ENCODE measurements around the gene SRF. TPM values are rescaled to one million over a fixed set of nuclear protein-coding genes. Genes with fewer than 3 reads are reported as not detected.

SRF gene
- total and polyA plus RNA-seq, 2 experiments from 2014 or later, result 7.4 to 22.0 TPM

GRCh38 chr6:43142101-43142500 lies 29.0 kb upstream of the SRF start:
- peak overlapping the region; percentile 83 for H3K27ac ChIP-seq
- no peak for TF ChIP-seq EZH2 (IDR thresholded peaks at IDR 0.05; ENCODE audit: borderline replicate concordance)
- H3K4me1 ChIP-seq (ENCODE audit: insufficient read depth), result peaks cover 10% of the 10 kb centered on the region
- H3K79me2 ChIP-seq, result no peaks in the 10 kb centered on the region
- no peaks in the 10 kb centered on the region for H3K9me3 ChIP-seq (ENCODE audit: low read depth)
- H4K20me1 ChIP-seq (ENCODE audit: insufficient read depth, poor library complexity, severe bottlenecking), result no peaks in the 10 kb centered on the region
- H3K27me3 ChIP-seq, result no peaks in the 10 kb centered on the region
- WGBS (ENCODE audit: low lambda C conversion rate, missing lambda C conversion rate), result 87% methylated on average over 14 of the region's 14 CpGs
- H3K9me2 ChIP-seq (replicated peaks; ENCODE audit: insufficient read depth), result no peaks in the 10 kb centered on the region
- no peak overlapping the region for H3K4me3 ChIP-seq
- no peak for DNase-seq (ENCODE audit: low spot score)
- no peaks in the 10 kb centered on the region for H3K36me3 ChIP-seq (replicated peaks; ENCODE audit: insufficient read depth, low read depth)
- no peak overlapping the region for H2AFZ ChIP-seq
- H3K4me2 ChIP-seq, result no peak overlapping the region

- Histone ChIP-seq H2AFZ (no peak overlapping the region), H4K20me1 (ENCODE audit: insufficient read depth, poor library complexity, severe bottlenecking) (no peaks in the 10 kb centered on the region), H3K27ac (peak overlapping the region; percentile 83), H3K4me1 (ENCODE audit: insufficient read depth) (peaks cover 10% of the 10 kb centered on the region), H3K27me3 (no peaks in the 10 kb centered on the region), H3K36me3 (replicated peaks; ENCODE audit: insufficient read depth, low read depth) (no peaks in the 10 kb centered on the region), H3K9me3 (ENCODE audit: low read depth) (no peaks in the 10 kb centered on the region), H3K4me2 (peak overlapping the region; percentile 67), H3K79me2 (no peaks in the 10 kb centered on the region), H3K4me3 (no peak overlapping the region), H3K9me2 (replicated peaks; ENCODE audit: insufficient read depth) (no peaks in the 10 kb centered on the region)
- TF ChIP-seq CTCF (IDR thresholded peaks at IDR 0.05; ENCODE audit: poor library complexity) (peak; percentile 98), EZH2phosphoT487 (IDR thresholded peaks at IDR 0.05; ENCODE audit: low read depth, severe bottlenecking, unreplicated experiment) (no peak), EZH2 (IDR thresholded peaks at IDR 0.05; ENCODE audit: borderline replicate concordance) (no peak)
- 8% methylated on average over 24 of the region's 25 CpGs for WGBS (ENCODE audit: low lambda C conversion rate, missing lambda C conversion rate)
- peak; percentile 96 for DNase-seq (ENCODE audit: low spot score)
Observed at GRCh38 chr6:43143235-43144128, 27.6 kb upstream of the SRF start.

- Histone ChIP-seq H2AFZ (no peak overlapping the region), H3K27ac (no peak overlapping the region), H3K27me3 (no peaks in the 10 kb centered on the region), H3K79me2 (no peaks in the 10 kb centered on the region), H3K4me3 (no peak overlapping the region), H4K20me1 (ENCODE audit: insufficient read depth, poor library complexity, severe bottlenecking) (no peaks in the 10 kb centered on the region), H3K9me3 (ENCODE audit: low read depth) (no peaks in the 10 kb centered on the region), H3K9me2 (replicated peaks; ENCODE audit: insufficient read depth) (no peaks in the 10 kb centered on the region), H3K36me3 (replicated peaks; ENCODE audit: insufficient read depth, low read depth) (no peaks in the 10 kb centered on the region), H3K4me1 (ENCODE audit: insufficient read depth) (peaks cover 10% of the 10 kb centered on the region), H3K4me2 (no peak overlapping the region)
- TF ChIP-seq EZH2 (IDR thresholded peaks at IDR 0.05; ENCODE audit: borderline replicate concordance) (no peak), EZH2phosphoT487 (IDR thresholded peaks at IDR 0.05; ENCODE audit: low read depth, severe bottlenecking, unreplicated experiment) (no peak), CTCF (IDR thresholded peaks at IDR 0.05; ENCODE audit: poor library complexity) (no peak)
- WGBS (ENCODE audit: low lambda C conversion rate, missing lambda C conversion rate), result 83% methylated on average over 6 of the region's 6 CpGs
- DNase-seq (ENCODE audit: low spot score), result no peak
Observed at GRCh38 chr6:43144879-43145278, 26.2 kb upstream of the SRF start.

- Histone ChIP-seq H3K4me1 (ENCODE audit: insufficient read depth) (peaks cover 10% of the 10 kb centered on the region), H2AFZ (no peak overlapping the region), H3K79me2 (no peaks in the 10 kb centered on the region), H3K9me3 (ENCODE audit: low read depth) (no peaks in the 10 kb centered on the region), H4K20me1 (ENCODE audit: insufficient read depth, poor library complexity, severe bottlenecking) (no peaks in the 10 kb centered on the region), H3K4me2 (no peak overlapping the region), H3K9me2 (replicated peaks; ENCODE audit: insufficient read depth) (no peaks in the 10 kb centered on the region), H3K4me3 (no peak overlapping the region), H3K27me3 (no peaks in the 10 kb centered on the region), H3K27ac (no peak overlapping the region), H3K36me3 (replicated peaks; ENCODE audit: insufficient read depth, low read depth) (no peaks in the 10 kb centered on the region)
- WGBS (ENCODE audit: low lambda C conversion rate, missing lambda C conversion rate), result 93% methylated on average over 3 of the region's 3 CpGs
- DNase-seq (ENCODE audit: low spot score), result no peak
- no peak for TF ChIP-seq EZH2 (IDR thresholded peaks at IDR 0.05; ENCODE audit: borderline replicate concordance)
- TF ChIP-seq EZH2phosphoT487 (IDR thresholded peaks at IDR 0.05; ENCODE audit: low read depth, severe bottlenecking, unreplicated experiment), result no peak
- TF ChIP-seq CTCF (IDR thresholded peaks at IDR 0.05; ENCODE audit: poor library complexity), result no peak
Observed at GRCh38 chr6:43146261-43146660, 24.8 kb upstream of the SRF start.
